VCaP (cell line): ENCODE results near the gene BNIP5.
A peak's percentile ranks its signal among the peaks of the same experiment; 100 is the strongest.

Experiments used
- H3K27ac ChIP-seq: fragments of 450-650 bp; 2 replicates; pipeline ENCODE4 v1.5.1; 2017
- TF ChIP-seq, protein P1 (sequence below): fragments of 450-650 bp; conservative IDR thresholded peaks from 2 replicates; pipeline ENCODE4 v1.5.1; 2017; ENCODE audit warnings: mild to moderate bottlenecking, moderate library complexity

BNIP5 gene

GRCh38 chr6:36336779-36337241 lies at the start of gene BNIP5:
TSS of gene BNIP5 (minus strand) at chr6:36336888. CDS start at chr6:36330690, 6,198 bp downstream.
- TF ChIP-seq, protein P1, sequence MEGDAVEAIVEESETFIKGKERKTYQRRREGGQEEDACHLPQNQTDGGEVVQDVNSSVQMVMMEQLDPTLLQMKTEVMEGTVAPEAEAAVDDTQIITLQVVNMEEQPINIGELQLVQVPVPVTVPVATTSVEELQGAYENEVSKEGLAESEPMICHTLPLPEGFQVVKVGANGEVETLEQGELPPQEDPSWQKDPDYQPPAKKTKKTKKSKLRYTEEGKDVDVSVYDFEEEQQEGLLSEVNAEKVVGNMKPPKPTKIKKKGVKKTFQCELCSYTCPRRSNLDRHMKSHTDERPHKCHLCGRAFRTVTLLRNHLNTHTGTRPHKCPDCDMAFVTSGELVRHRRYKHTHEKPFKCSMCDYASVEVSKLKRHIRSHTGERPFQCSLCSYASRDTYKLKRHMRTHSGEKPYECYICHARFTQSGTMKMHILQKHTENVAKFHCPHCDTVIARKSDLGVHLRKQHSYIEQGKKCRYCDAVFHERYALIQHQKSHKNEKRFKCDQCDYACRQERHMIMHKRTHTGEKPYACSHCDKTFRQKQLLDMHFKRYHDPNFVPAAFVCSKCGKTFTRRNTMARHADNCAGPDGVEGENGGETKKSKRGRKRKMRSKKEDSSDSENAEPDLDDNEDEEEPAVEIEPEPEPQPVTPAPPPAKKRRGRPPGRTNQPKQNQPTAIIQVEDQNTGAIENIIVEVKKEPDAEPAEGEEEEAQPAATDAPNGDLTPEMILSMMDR: no peak
- peak within 1 kb of the TSS; percentile 72 for H3K27ac ChIP-seq

- no peak overlapping the region for H3K27ac ChIP-seq
- TF ChIP-seq, protein P1: no peak
Observed at GRCh38 chr6:36384095-36384494, 47.4 kb upstream of the BNIP5 start.

GRCh38 chr6:36383606-36384005 lies 46.9 kb upstream of the BNIP5 start:
- TF ChIP-seq, protein P1: no peak
- H3K27ac ChIP-seq: no peak overlapping the region

DNA sequence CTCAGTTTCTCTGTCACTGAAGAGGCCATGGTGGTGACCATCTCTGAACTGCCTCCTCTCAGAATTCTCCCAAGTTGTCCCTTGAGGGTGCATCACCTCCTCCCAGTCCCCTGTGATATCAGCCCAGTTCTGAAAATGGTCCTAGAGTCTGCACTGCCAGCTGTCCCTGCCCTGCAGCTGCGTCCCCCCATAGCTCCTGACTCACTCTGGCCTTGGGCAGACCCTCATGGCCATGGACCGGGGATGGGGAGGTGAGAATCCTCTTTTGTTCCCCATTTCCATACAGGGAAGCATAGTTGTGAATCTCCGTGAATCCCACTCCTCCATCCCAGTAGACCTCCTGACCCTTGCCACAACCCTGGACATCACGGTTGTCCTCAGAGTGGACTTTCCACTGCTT lies 46.3 kb upstream of the BNIP5 start:
- TF ChIP-seq, protein P1: no peak
- H3K27ac ChIP-seq: no peak overlapping the region

GRCh38 chr6:36381502-36382389 lies 45.1 kb upstream of the BNIP5 start:
- TF ChIP-seq, protein P1: no peak
- H3K27ac ChIP-seq: no peak overlapping the region

- no peak overlapping the region for H3K27ac ChIP-seq
- TF ChIP-seq, protein P1: no peak
Observed at GRCh38 chr6:36380166-36380565, 43.5 kb upstream of the BNIP5 start.

- TF ChIP-seq, protein P1: no peak
- no peak overlapping the region for H3K27ac ChIP-seq
Observed at GRCh38 chr6:36378936-36379335, 42.2 kb upstream of the BNIP5 start.
